ENCODE results near the gene SLC27A3.

DNA sequence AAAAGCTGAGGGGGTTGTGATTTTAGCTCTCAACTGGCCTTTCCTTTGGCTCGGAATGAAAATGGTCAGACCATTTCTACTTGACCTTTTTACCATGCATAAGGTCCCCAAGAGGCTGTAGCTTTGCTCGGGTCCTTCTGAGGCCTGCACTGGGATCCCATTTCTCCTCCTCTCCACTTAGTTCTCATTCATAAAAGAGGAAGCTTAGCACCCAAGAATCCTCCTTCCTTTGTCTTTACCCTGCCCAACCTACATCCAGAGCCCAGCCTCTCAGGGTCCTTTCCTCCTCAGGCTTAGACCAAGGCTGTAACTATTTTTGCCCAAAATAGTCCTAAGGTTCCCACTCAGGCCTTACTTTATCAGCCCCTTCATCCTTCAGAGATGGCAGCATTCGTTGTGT is 6.0 kb upstream of the SLC27A3 start:
- TF ChIP-seq, protein P1, sequence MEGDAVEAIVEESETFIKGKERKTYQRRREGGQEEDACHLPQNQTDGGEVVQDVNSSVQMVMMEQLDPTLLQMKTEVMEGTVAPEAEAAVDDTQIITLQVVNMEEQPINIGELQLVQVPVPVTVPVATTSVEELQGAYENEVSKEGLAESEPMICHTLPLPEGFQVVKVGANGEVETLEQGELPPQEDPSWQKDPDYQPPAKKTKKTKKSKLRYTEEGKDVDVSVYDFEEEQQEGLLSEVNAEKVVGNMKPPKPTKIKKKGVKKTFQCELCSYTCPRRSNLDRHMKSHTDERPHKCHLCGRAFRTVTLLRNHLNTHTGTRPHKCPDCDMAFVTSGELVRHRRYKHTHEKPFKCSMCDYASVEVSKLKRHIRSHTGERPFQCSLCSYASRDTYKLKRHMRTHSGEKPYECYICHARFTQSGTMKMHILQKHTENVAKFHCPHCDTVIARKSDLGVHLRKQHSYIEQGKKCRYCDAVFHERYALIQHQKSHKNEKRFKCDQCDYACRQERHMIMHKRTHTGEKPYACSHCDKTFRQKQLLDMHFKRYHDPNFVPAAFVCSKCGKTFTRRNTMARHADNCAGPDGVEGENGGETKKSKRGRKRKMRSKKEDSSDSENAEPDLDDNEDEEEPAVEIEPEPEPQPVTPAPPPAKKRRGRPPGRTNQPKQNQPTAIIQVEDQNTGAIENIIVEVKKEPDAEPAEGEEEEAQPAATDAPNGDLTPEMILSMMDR (IDR thresholded peaks at IDR 0.05; ENCODE audit: insufficient read depth, low read length, poor library complexity, severe bottlenecking), result no peak
- no peak for TF ChIP-seq EZH2phosphoT487 (conservative IDR thresholded peaks at IDR 0.05; ENCODE audit: low read length)

Measured in SU-DHL-6 (cell line).